Brain microvascular endothelial cell (primary cell): ENCODE data around the gene VAMP4.

Source experiments
- DNase-seq: peaks from one replicate; pipeline ENCODE4 v3.0.0-alpha.2; 2020
- H3K27ac ChIP-seq: fragments of 250-450 bp; sonication (Bioruptor Pico); 2 replicates; pipeline ENCODE4 v1.5.1; 2020; ENCODE audit warnings: mild to moderate bottlenecking, moderate library complexity
- H3K27me3 ChIP-seq: fragments of 250-450 bp; sonication (Bioruptor Pico); replicated peaks from 2 replicates; pipeline ENCODE4 v1.5.1; 2020; ENCODE audit warnings: mild to moderate bottlenecking
- H3K36me3 ChIP-seq: fragments of 250-450 bp; sonication (Bioruptor Pico); replicated peaks from 2 replicates; pipeline ENCODE4 v1.5.1; 2020; ENCODE audit warnings: mild to moderate bottlenecking
- H3K4me3 ChIP-seq: 2 replicates; pipeline ENCODE4 v1.5.1; 2011; ENCODE audit warnings: low read depth, mild to moderate bottlenecking, control low read depth, low read length, moderate library complexity
- in situ Hi-C: cut with HindIII; loops from 2 replicates; pipeline ENCODE4 v1.10.0; 2017; ENCODE audit warnings: low sequenced_read_pairs, low pct_ligation_motif_present
- TF ChIP-seq, protein P1 (sequence below): IDR thresholded peaks from 2 replicates; pipeline ENCODE4 v1.5.1; 2011; ENCODE audit warnings: low read depth, mild to moderate bottlenecking, moderate library complexity, low read length, control low read depth, inconsistent platforms; ENCODE audit errors: missing control alignments

The VAMP4 gene

DNA sequence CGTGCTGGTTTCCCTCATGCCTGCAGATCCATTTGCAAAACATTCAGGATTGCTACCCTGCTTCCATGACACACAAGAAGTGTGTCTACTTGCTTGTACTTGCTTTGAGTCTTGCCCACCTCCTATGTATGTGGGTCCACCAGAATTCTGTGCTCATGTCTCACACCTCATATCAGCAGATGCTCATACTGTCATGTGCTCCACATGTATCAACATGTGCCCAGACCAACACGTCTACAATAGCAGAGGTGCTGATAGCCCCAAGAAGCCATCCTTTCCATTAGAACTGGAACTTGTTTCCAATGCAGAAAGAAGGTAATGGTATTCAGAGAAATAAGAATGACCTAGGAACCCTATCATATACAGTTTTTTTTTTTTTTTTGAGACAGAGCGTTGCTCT, 61.5 kb downstream of the VAMP4 start:
- in situ Hi-C loops = no loop called here
- Histone ChIP-seq H3K27ac (no peak overlapping the region), H3K36me3 (no peaks in the 10 kb centered on the region), H3K27me3 (no peaks in the 10 kb centered on the region), H3K4me3 (no peak overlapping the region)
- TF ChIP-seq, protein P1, sequence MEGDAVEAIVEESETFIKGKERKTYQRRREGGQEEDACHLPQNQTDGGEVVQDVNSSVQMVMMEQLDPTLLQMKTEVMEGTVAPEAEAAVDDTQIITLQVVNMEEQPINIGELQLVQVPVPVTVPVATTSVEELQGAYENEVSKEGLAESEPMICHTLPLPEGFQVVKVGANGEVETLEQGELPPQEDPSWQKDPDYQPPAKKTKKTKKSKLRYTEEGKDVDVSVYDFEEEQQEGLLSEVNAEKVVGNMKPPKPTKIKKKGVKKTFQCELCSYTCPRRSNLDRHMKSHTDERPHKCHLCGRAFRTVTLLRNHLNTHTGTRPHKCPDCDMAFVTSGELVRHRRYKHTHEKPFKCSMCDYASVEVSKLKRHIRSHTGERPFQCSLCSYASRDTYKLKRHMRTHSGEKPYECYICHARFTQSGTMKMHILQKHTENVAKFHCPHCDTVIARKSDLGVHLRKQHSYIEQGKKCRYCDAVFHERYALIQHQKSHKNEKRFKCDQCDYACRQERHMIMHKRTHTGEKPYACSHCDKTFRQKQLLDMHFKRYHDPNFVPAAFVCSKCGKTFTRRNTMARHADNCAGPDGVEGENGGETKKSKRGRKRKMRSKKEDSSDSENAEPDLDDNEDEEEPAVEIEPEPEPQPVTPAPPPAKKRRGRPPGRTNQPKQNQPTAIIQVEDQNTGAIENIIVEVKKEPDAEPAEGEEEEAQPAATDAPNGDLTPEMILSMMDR = no peak
- no peak for DNase-seq

DNA sequence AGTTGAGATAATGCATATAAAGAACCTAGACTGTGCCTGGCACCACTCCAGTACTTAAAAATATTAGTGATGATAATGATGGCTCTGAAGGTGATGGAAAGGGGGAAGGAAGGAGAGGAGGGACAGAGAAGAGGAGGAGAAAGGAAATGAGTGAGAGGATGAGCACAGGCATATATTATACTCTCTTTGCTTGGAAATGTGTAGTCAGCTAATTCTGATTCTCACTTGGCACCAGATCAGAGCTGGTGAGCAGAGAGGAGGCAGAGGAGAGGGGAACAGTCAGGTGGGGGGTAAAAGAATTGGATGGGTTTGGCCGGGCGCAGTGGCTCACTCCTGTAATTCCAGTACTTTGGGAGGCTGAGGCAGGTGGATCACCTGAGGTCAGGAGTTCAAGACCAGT, 65.0 kb downstream of the VAMP4 start:
- Histone ChIP-seq H3K4me3 (no peak overlapping the region), H3K27me3 (no peaks in the 10 kb centered on the region), H3K36me3 (no peaks in the 10 kb centered on the region), H3K27ac (no peak overlapping the region)
- TF ChIP-seq, protein P1 = no peak
- DNase-seq = no peak
- in situ Hi-C loops = no loop called here

DNA sequence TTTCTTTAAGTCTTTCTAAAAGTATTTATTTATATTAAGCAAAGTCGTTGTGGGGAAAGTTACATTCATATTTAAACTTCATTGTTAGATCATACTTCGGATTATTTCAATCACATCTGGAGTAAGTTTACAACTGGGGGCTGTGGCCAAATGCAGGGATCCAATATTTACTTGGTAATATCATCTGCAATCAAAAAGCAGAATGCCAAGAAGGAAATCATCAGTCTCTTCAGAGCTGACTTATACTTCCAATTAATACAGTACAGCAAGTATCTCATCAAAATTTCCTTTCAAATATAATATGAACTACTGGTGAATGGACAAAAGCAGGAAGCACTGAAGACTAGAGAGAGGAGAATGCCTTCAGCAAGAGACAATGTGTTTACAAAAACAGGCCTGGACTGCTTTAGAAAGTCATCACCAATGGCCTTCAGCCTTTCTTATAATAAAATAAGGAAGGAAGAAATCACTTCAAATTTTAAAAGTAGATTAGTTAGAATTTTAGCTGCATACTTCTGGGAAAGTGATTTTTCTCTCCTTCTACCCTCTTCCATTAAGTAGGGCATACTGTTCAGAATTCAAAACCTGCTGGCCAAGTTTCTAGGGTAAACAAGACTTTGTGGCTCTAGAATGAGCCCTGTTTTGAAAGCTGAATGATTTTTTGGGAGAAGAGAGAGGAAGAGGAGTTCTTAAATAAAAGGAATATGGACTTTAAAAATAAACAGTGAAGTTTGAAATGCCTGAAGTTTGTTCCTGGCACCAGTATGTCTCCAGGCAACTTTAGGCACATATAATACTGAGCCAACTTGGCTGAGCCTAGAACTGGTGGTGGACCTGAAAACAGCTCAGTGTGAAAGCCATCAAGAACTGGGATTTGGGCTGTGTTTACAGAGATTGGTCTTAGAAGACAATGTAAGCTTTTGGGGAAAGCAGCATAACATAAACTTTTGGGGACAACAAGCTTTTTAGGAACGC, 67.1 kb downstream of the VAMP4 start:
- Histone ChIP-seq H3K36me3 (no peaks in the 10 kb centered on the region), H3K4me3 (no peak overlapping the region), H3K27ac (no peak overlapping the region), H3K27me3 (no peaks in the 10 kb centered on the region)
- no peak for DNase-seq
- in situ Hi-C loops = no loop called here
- TF ChIP-seq, protein P1 = no peak

DNA sequence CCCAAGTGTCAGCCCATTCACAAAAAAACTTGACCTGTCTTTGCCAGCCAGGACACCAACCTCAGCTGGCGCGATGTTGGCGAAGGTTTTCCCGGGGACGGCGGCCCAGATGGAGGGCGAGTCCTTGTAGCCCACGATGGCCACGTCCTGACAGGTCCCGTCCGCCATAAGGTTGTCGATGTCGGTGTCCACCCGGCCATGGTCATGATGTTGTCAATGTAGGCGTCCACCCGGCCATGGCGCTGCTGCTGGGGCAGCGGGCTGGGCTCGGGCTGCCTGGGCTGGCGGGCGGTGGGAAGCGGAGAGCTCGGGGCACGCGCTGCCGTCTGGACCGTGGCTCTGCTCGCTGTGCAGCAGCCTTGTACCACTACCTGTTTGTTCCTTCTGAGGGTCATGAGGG, 71.1 kb downstream of the VAMP4 start:
- Histone ChIP-seq H3K4me3 (no peak overlapping the region), H3K27ac (no peak overlapping the region), H3K36me3 (no peaks in the 10 kb centered on the region), H3K27me3 (no peaks in the 10 kb centered on the region)
- DNase-seq = no peak
- TF ChIP-seq, protein P1 = no peak
- in situ Hi-C loops = no loop called here

DNA sequence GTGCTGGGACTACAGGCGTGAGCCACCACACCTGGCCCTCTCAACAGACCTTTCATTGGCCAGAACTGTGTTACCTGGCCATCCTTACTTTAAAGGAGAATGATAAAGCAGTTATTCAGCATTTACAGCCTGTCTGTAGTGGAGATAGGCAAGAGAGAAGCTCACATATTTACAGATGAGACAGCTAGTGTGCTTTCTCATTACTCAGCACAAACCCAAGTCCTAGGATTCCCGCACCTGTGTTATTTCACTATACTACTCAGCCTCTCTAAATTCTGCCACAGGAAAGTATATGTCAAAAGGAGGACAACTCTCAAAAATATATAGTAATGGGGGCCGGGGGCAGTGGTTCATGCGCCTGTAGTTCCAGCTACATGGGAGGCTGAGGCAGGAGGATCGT, 73.5 kb downstream of the VAMP4 start:
- H3K36me3 ChIP-seq = no peaks in the 10 kb centered on the region
- no peak for DNase-seq
- in situ Hi-C loops = no loop called here
- no peaks in the 10 kb centered on the region for H3K27me3 ChIP-seq
- no peak overlapping the region for H3K4me3 ChIP-seq
- no peak overlapping the region for H3K27ac ChIP-seq
- TF ChIP-seq, protein P1 = no peak
